ENCODE results near the gene PLXDC1. TPM values are rescaled to one million over a fixed set of nuclear protein-coding genes. Genes with fewer than 3 reads are reported as not detected.
A peak's percentile ranks its signal among the peaks of the same experiment; 100 is the strongest.

Gene PLXDC1
- total RNA-seq, 1 donor from 2014 or later, result 19.5 TPM

DNA sequence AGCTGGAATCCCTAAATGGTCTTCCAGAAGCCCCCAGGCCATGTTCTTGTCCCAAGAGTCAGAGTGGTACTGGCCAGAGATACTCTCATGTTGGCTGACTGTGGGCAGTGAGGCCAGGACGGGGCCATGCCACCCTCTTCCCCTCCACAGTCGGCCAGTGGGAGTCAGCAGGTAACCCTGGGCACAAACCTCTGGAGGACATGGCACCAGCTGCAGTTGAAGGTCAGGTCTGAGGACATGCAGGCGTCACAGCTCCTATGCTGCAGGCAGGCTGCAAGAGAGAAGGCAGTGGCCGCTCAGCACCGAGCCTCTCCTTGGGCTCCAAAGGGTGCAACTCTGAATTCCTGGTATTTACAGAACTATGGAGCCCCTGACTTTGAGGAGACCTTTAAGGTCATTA lies 68.2 kb downstream of the PLXDC1 start:
- TF ChIP-seq, protein P1, sequence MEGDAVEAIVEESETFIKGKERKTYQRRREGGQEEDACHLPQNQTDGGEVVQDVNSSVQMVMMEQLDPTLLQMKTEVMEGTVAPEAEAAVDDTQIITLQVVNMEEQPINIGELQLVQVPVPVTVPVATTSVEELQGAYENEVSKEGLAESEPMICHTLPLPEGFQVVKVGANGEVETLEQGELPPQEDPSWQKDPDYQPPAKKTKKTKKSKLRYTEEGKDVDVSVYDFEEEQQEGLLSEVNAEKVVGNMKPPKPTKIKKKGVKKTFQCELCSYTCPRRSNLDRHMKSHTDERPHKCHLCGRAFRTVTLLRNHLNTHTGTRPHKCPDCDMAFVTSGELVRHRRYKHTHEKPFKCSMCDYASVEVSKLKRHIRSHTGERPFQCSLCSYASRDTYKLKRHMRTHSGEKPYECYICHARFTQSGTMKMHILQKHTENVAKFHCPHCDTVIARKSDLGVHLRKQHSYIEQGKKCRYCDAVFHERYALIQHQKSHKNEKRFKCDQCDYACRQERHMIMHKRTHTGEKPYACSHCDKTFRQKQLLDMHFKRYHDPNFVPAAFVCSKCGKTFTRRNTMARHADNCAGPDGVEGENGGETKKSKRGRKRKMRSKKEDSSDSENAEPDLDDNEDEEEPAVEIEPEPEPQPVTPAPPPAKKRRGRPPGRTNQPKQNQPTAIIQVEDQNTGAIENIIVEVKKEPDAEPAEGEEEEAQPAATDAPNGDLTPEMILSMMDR (IDR thresholded peaks at IDR 0.05), result no peak
- H3K36me3 ChIP-seq, result no peaks in the 10 kb centered on the region
- ATAC-seq (no peak), DNase-seq (no peak)
- intact Hi-C loops (cut with DNase I), result no loop called here
- no peaks in the 10 kb centered on the region for H3K27me3 ChIP-seq (ENCODE audit: low read depth)
- no peaks in the 10 kb centered on the region for H3K9me3 ChIP-seq
- H3K4me1 ChIP-seq, result peaks cover 32% of the 10 kb centered on the region
- no peak overlapping the region for H3K4me3 ChIP-seq
- peak overlapping the region; percentile 41 for H3K27ac ChIP-seq

DNA sequence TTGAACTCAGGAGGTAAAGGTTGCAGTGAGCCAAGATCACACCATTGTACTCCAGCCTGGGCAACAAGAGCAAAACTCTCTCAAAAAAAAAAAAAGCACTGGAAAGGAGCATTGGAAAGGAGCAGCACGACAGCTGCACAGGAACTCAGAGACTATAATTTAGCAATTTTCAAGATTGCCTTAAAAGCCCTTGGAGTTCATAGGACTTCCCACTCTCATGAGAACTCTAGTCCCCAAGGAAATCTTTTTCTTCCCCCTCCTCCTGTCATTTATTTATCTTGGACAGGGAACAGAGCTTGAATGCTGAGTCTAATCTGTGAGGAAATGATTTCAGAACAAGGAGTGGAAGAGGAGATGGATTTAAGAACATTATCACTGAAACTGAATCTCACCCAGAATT lies 69.0 kb downstream of the PLXDC1 start:
- Histone ChIP-seq H3K36me3 (no peaks in the 10 kb centered on the region), H3K9me3 (no peaks in the 10 kb centered on the region), H3K4me3 (no peak overlapping the region), H3K27me3 (ENCODE audit: low read depth) (no peaks in the 10 kb centered on the region), H3K27ac (no peak overlapping the region), H3K4me1 (peaks cover 32% of the 10 kb centered on the region)
- DNase-seq (no peak), ATAC-seq (peak in 1 of 2 donors; percentile 15)
- TF ChIP-seq, protein P1 (IDR thresholded peaks at IDR 0.05), result no peak
- intact Hi-C loops (cut with DNase I), result no loop called here

DNA sequence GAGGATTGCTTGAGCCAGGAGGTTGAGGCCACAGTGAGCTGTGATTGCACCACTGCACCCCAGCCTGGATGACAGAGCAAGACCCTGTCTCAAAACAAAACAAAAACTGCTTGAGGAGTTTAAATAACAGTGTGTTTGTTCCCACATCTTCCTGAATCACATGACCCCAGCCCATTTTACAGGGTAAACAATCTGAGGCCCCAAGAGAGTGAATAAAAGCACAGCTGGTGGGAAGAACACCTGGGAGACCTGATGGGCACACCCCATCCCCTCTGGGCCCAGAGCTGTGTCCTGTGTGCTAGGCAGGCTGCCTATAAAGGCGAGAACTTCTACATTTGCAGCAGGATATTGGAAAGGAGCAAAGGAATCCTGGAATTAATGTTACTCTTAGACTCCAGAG lies 69.6 kb downstream of the PLXDC1 start:
- ATAC-seq (no peak), DNase-seq (no peak)
- H3K4me1 ChIP-seq, result peaks cover 32% of the 10 kb centered on the region
- H3K9me3 ChIP-seq, result no peaks in the 10 kb centered on the region
- no peaks in the 10 kb centered on the region for H3K36me3 ChIP-seq
- H3K4me3 ChIP-seq, result no peak overlapping the region
- intact Hi-C loops (cut with DNase I), result no loop called here
- TF ChIP-seq, protein P1 (IDR thresholded peaks at IDR 0.05), result no peak
- no peaks in the 10 kb centered on the region for H3K27me3 ChIP-seq (ENCODE audit: low read depth)
- H3K27ac ChIP-seq, result no peak overlapping the region

DNA sequence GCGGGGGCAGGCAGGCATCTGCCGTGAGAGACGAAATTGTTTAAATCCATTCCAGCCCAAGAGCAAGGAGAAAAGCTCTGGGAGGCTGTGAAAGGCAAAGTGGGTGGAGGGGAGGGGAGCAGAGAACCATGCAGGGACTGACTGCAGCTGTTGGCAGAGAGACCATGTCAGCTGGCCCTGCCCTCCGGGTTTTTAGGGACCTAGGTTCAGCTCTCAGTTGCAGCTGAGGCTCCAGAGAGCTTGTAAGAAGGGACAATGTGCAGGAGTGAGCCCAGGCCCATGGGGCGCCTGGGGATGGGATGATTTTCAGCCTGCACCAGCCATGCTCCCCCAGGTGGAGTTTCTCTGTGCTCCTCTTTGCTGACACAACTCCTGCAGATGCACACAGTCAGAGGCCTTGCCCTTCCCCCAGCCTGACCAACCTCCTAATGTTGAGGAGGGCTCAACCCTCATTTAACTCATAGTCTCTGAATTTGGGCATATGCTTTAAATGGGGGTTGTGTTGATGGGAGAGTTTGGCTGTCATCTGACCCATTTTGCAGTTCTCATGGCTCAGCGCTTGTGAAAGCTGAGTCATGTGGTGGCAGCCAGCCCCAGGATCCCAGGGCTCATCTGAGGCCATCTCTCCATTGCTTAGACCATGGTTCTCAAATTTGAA lies 70.9 kb downstream of the PLXDC1 start:
- no peak for ATAC-seq
- no peak for DNase-seq

DNA sequence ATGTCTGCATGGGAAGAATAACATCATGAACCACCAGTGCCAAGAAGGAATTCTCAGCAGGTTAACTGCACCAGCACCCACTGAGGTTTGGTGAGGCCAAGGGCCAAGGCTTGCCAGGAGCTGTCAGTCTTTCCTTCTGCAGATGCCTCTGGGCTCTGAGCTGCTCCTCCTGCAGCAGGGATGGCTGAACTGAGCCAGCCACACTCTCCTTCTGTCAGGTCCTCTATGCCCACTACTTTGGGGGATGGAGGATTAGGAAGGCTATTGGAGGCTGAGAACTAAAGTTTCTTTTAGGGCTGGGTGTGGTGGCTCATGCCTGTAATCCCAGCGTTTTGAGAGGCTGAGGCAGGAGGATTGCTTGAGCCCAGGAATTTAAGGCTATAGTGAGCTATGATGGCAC lies 71.6 kb downstream of the PLXDC1 start:
- peaks cover 32% of the 10 kb centered on the region for H3K4me1 ChIP-seq
- intact Hi-C loops (cut with DNase I), result no loop called here
- no peak overlapping the region for H3K27ac ChIP-seq
- H3K4me3 ChIP-seq, result no peak overlapping the region
- TF ChIP-seq, protein P1 (IDR thresholded peaks at IDR 0.05), result no peak
- ATAC-seq, result no peak
- no peaks in the 10 kb centered on the region for H3K9me3 ChIP-seq
- DNase-seq, result no peak
- no peaks in the 10 kb centered on the region for H3K27me3 ChIP-seq (ENCODE audit: low read depth)
- H3K36me3 ChIP-seq, result no peaks in the 10 kb centered on the region

More for the DNA sequence above, 70.9 kb downstream of the PLXDC1 start:
- H3K36me3 ChIP-seq, result no peaks in the 10 kb centered on the region
- intact Hi-C loops (cut with DNase I), result no loop called here
- no peaks in the 10 kb centered on the region for H3K9me3 ChIP-seq
- no peak overlapping the region for H3K27ac ChIP-seq
- H3K4me3 ChIP-seq, result no peak overlapping the region
- H3K4me1 ChIP-seq, result peaks cover 32% of the 10 kb centered on the region
- TF ChIP-seq, protein P1 (IDR thresholded peaks at IDR 0.05), result no peak
- H3K27me3 ChIP-seq (ENCODE audit: low read depth), result no peaks in the 10 kb centered on the region

Data from lower lobe of right lung (tissue), 2 donors.